Measurements from ENCODE around the gene NCAM2.
"Not testable (repeated sequence)": the region's sequence is repeated elsewhere in the genome, so short reads cannot be mapped to it uniquely, and the experiment has no call there.

The NCAM2 gene

DNA sequence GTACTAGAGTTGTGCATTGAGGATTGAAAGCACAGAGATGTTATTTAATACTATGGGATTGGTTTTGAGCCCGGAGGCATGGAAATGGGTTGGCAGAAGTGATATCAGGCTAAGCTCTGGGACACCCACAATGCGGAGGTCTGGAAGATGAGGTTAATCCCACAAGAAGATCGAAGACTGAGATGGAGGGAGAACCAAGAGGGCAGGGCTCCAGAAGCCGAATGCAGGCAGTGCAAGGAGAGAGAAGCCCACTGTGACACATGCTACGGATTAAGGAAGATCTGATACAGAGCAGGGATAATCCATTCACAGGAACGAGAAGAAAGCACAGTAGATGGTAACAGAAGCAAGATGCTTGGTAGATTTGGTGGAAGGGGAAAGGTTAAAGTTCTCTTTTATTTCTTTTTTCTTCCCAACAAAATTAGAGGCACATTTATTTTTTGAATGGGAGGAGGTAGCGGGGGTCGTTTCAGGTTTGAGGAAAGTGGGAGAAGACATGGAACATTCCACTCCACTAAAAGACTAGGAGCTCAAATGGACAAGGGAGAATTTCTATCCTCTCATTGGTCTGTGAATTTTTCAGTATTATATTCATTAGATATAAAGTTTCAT lies 113.2 kb downstream of the NCAM2 start:
- peak; percentile 81 for DNase-seq

DNA sequence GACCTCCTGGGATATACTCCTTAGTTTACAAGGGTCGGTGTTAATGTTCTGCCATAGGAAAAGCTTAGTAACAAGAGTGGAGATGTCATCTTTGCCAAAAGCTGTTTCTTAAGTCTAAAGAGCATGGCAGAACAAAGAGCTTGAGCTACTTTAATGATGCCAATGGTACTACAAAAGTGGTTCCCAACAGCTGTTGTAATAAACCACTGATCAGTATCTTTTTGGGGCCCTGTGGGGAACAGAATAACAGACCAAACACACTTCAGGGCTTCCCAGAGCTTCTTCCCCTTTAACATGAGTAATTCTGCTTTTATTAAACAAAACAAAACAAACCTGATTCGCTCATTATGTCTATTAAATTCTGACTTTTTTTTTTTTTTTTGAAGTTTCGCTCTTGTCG lies 116.3 kb downstream of the NCAM2 start:
- DNase-seq: peak; percentile 57

DNA sequence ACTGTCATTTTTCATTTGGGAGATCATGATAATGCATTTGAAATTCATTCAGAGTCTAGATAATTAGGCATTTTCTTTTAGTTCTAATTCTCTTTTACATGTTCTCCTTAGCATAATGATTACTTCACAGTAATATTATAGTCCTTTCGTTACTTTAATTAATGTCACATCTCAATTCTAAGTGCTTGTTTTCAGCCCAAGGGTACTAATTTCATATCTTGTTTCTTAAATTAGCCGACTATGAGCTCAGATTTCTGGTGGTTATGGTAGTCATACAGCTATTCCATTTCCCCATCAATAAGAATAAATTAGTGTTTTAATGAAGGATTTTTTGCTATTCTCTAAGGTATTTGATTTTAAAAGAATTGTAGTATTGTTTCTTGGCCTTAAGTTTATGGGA lies 120.9 kb downstream of the NCAM2 start:
- no peak for DNase-seq

DNA sequence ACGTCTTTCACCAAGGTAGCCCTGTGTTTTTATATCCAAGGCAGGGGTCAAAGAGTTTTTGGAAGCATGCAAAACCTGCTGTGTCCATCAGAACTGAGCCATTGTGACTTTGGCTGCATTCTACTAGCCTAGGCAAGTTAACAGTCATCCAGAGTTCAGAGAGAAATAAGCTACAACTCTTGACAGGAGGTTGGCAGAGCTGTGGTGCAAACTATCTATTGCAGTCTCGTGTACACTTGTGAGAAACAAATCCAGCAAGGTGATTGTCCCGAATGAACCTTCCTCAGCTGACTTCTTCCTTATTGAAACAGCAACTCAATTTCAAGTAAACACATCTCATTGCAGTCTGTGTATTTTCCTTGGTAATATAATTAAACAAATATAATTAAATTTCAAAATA lies 124.5 kb downstream of the NCAM2 start:
- DNase-seq: no peak

DNA sequence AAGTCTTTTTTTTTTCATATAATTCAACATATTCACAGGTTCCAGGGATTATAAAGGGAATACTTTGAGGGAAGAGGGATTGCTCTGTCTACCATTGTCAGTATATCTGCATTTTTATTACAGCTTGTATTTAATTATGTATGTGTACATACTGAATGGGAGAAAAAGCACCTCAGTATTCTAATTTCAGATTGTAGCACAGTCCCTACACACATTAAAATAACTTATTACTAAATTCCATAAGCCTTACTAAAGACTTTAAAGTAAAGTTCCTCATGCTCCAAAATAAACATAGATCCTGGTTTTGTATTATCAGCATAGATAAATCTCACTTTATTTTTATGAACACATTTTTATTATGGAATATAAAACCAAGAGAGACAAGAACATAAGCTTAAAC lies 134.2 kb downstream of the NCAM2 start:
- DNase-seq: no peak

DNA sequence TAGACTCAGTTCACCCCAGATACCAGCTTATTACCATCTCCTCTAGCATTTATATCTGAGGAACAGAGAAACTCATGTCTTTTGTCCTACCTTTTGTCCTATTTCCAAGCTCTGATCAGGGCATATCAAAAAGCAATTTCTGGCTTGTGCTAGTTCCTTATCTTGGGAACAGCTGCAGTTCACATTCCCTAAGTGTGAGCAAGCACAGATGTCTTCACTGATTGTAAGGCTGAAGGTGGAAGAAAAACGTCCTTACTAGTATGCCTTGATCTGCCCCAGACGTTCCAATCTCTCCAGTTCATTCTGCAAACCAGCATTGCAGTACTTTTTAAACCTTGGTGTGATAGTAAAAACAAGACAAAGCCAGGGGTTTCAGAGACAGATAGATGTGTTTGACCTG lies 139.8 kb downstream of the NCAM2 start:
- peak; percentile 28 for DNase-seq

DNA sequence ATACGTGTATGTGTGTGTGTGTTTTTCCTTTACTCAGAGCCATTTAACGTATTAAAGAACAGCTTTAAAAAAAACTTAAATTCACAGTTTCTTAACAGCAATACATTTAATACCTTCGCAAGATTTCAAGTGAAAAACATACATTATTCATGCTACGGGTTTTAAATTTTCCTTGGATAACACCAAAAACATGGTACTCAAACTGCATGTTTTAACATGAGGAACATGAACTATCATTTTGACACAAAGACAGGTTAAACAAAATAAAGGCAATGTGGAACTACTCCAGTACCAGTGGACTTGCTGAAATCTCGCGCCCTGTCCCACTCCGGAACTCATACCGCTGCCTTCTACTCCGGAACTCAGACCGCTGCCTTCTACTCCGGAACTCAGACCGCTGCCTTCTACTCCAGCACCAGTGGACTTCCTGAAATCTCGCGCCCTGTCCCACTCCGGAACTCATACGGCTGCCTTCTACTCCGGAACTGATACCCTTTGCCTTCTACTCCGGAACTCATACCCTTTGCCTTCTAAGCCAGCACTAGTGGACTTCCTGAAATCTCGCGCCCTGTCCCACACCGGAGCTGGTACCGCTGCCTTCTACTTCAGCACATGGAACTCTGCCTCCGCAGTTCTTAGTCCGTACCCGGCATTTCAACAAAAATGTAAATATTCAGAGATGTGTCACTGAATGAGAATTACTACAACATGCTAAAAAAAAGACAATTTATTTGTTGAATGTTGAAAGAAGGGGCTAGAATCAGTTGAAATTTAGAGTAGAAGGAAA lies 148.6 kb downstream of the NCAM2 start:
- no peak for DNase-seq

DNA sequence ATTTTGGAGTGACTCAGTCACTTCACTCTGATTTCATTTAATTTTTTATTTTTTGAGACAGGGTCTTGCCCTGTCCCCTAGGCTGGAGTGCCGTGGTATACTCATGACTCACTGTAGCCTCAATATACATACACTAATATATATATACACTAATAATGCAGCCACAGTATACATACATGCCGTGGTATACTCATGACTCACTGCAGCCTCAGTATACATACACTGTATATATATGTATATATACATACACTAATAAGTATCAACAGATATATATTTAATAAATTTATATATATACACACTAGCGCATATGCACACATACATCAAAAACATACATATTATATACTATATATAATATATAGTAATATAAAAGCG lies 149.2 kb downstream of the NCAM2 start:
- no peak for DNase-seq

DNA sequence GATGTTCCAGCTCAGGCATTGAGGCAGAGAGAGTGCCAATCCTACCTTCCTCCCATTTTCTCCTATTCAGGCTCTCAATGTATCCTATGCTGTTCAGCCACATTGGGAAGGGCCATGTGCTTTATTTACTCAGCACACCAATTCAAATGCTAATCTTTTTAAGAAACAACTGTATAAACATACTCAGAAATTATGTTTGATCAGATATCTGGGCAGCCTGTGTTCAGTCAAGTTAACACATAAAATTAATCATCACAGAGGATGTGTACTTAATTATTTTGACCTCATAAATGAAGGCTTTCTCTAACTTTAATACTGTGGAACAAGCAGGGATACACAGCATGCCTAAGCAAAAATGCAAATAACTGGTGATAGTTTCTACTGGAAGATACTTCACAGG lies 149.8 kb downstream of the NCAM2 start:
- no peak for DNase-seq

DNA sequence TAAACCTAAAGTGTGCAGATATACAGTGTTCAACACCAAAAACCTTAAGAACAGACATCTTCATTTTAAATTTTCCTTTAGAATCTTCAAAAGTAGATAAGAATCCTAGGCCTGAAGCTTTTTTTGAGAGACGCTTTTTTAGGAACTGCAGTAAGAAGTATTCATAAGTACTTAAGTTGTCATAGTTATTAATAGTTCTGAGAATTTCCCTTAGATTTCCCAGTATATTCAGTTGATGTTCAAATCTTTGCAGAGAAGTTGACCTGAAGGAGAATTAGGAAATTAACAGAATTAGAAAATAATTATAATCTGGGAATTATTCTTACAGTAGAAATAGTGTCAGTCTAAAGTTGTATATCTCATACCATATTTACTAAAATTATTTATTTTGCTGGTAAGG lies 150.3 kb downstream of the NCAM2 start:
- no peak for DNase-seq

DNA sequence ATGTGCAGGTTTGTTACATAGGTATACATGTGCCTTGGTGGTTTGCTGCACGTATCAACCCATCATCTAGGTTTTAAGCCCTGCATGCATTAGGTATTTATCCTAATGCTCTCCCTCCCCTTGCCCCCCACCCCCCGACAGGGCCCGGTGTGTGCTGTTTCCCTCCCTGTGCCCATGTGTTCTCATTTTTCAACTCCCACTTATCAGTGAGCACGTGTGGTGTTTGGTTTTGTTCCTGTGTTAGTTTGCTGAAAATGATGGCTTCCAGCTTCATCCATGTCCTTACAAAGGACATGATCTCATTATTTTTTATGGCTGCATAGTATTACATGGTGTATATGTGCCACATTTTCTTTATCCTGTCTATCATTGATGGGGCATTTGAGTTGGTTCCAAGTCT lies 151.2 kb downstream of the NCAM2 start:
- not testable (repeated sequence) for DNase-seq

DNA sequence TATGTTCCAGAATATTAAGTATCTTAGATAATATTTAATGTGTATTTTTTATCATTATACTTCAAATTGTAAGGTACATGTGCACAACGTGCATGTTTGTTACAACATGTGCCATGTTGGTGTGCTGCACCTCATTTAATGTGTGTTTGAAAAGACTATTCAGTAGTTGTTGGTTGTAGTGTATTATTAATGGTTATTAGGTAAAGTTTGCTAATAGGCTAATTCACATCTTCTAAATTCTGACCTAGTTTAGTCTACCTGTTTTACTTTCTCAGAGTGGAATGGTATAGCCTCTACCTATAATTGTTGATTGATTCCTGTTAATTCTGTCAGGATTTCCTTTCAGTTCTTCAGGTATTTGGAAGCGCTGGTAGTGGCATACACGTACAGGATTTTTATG lies 153.0 kb downstream of the NCAM2 start:
- DNase-seq: no peak

DNA sequence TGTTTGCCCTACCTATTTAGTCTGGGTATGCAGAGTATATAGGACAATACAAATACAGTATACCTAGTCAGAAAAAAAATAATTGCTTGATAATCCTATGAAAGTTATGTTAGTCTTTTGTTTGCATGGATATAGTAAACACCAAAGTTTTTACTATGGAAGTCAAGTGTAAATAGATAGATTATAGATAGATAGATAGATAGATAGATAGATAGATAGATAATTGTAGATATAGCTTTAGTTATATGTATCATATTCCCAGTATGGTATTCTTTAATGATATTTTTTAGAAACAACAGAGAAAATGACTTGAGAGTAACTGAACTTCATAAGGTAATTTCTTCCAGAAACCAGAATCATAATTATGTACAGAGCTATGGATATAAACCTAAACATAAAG lies 158.2 kb downstream of the NCAM2 start:
- no peak for DNase-seq

DNA sequence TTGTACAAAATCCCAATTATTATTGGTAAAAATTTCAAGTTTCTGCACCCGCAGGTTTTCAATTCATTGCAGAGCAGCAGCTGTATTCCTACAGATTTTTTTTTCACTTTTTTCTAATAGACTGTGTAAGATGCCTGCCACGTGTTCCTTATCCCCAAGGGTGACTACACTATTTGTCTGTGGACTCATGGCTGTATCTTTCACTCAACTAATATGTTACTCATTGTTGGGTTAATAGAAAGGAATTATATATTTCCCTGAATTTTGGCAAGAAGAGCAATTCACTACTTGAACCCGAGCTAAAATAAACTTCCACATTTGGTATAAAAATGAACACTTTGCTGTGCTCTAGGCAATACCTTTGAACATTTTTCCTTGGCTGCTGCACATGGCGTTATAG lies 158.7 kb downstream of the NCAM2 start:
- DNase-seq: no peak

DNA sequence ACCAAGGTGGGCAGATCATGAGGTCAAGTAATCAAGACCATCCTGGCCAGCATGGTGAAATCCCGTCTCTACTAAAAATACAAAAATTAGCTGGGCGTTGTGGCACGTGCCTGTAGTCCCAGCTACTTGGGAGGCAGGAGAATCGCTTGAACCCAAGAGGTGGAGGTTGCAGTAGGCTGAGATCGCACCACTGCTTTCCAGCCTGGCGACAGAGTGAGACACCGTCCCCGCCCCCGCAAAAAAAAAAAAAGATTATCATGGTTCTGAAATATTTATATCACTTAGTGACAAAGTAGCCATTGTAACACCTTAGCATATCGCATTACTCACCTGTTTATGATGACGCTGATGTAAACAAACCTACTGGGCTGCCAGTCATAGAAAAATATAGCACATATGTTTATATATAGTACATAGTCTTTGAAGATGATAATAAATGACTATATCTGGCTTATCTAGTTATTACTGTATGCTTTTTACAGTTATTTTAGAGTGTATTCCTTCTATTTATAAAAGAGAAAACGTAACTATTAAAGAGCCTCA lies 160.2 kb downstream of the NCAM2 start:
- no peak for DNase-seq

DNA sequence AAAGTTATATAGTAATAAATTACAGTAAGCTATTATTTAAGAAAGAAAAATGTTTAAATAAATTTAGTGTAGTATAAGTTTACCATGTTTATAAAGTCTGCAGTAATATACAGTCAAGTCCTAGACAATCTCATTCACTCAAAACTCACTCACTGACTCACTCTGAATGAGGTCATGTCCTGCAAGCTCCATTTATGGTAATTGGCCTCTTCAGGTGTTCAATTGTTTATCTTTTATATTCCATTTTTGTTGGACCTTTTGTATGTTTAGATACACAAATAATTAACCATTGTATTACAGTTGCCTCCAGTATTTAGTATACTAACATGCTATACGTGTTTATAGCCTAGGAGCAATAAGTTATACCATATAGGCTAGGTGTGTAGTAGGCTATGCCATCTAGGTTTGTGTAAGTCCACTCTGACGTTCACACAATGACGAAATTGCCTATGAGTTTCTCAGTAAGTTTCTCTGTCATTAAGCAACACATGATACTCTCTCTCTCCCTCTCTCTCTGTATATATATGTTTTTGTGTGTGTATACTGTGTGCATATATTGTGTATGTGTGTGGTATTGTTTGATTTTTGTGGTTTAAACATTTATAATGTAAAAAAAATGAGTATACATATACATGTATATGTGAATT lies 161.2 kb downstream of the NCAM2 start:
- no peak for DNase-seq

DNA sequence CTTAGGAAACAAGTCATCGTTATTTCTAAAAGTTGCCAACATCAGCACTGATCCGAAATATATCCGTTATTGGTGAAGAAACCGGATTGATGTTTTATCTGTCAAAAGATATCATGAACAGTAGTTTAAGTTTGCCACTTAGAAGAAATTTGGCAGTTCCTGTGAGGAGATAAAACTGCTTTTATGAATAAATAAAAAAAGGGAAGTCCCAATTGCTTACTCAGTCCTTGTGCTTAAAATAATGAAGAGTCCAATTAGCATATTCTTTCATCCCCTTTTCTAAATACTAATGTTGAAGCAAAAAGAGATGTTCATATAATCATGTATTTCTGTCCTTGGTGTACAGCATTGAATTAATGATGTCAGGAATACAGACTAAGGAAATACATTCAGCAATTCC lies 164.6 kb downstream of the NCAM2 start:
- DNase-seq: peak; percentile 81

DNA sequence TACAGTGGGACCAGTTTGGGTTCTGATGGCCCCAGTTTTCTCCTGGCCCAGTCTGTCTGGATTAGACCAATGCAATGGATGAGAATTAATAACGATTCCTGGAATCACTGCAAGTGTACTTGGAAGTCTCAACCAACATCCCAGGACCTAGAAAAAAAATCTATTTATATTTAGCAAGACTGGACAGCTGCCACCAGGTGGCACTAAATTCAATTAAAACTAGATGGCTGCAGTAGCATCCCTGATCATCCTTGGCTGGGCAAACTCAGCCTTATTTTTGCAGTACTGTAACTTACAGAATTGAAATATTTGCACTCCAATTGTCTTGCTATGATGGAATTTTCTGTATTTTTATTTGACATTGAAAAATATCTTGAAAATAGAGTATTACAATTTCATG lies 165.7 kb downstream of the NCAM2 start:
- peak; percentile 91 for DNase-seq

DNA sequence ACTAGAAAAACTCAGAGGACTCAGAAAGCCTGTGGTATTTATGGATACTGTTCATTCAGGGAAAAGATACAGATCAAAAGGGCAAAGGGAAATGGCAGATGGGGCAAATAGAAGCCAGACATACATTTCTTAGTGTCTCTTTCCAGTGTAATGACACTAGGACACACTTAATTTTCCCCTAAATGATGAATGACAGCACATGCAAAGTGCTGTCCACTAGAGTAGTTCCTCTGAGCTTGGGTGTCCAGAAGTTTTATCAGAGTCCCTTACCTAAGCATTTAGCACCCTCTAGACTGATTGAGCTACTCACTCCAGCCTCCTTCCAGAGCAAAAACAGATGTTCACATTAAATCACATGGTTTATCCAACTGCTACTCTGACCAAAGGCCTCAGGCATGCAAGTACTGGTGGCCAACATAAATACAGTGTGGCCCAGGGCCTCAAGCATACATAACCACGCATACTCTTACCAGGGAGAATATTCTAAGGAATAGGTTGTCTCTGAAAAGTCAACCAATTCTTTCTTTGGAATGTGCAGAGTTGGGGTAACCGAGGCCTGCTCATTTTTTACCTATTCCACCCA lies 166.9 kb downstream of the NCAM2 start:
- no peak for DNase-seq

DNA sequence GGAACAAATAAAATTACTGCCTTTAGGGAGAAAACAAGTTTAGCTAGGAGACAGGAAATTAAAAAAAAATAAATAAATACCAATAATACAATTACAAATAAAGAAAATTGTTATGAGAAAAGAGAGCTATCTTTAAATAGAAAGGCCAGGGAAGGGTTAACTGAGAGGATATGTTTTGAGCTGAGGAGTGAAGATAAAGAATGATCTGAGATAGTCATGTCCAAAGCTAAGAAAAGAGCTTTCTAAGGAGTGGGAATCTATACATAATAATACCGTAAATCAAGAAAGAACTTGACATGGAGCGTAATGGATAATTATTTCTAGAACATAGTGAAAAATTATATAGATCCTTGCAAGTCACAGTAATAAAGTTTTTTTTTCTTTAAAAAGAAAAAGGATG lies 176.5 kb downstream of the NCAM2 start:
- no peak for DNase-seq

DNA sequence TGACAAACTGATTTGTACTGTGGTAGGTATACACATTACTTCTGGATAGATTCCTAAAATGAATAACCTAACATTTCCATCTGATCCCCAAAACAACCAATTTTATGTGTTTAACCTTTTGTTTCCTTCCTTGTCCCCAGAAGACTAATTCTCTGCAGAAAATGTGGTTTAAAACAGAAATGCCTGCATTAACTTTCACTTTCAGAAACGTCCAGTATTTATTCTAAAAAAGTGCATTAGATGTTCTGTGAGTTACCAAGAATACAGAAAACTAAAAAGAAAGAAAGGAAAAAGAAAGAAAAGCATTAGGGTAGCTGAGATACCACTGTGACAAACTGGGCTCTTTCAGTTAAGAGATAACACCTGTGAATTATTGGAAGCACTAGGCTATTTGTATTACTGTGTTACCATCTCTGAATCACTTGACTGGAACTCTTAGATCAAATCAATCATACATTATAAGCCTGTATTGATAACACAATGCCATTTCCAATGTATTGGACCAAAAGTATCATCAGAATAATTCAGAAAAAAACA lies 177.7 kb downstream of the NCAM2 start:
- peak; percentile 73 for DNase-seq

DNA sequence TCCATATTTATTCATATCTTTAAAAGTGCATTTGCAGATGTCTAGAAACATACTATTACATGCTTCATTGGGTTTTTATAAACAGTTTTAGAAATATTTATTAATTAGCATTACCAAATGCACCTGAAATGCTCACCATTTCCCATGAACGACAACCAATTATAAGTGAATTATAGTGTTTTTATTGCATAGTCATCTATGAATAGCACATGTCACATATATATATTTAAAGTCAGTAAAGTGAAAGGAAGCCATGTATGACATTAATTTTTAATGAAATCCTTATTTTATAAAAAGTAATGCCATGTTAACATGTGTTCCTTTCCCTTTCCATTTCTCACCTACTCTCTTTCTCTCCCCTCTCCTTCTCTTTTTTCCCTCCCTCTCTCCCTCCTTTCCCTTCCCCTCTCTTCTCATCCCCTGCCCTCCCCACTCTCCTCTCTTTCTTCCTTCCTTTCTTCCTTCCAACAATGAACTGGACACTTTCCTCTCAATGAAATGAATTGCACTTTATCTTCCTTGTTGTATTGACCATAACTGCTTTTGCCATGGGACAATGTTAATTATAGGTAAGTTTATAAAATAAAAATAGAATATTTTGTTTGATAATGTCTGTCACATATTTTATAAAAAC lies 179.3 kb downstream of the NCAM2 start:
- peak; percentile 56 for DNase-seq
